ENCODE results near the gene RBBP6. TPM values are rescaled to one million over a fixed set of nuclear protein-coding genes. Genes with fewer than 3 reads are reported as not detected.

RBBP6 gene
- total and polyA plus RNA-seq, 9 of the 15 experiments (the other 6 are each of a cell fraction or from before 2014, with no cell fraction given): 19.2 to 76.6 (median 42.7) TPM

GRCh38 chr16:24537474-24538337 lies 1.7 kb upstream of the RBBP6 start (continued):
- TF ChIP-seq ASH1L (IDR thresholded peaks at IDR 0.05; ENCODE audit: borderline replicate concordance, low read depth, partially characterized antibody): no peak
- TF ChIP-seq ATF7 (IDR thresholded peaks at IDR 0.05): peak; percentile 41; the same call in 1 of the 2 replicates
- no peak for TF ChIP-seq ZNF274 (IDR thresholded peaks at IDR 0.05; ENCODE audit: borderline replicate concordance, low read depth, low read length)
- TF ChIP-seq, protein P1, sequence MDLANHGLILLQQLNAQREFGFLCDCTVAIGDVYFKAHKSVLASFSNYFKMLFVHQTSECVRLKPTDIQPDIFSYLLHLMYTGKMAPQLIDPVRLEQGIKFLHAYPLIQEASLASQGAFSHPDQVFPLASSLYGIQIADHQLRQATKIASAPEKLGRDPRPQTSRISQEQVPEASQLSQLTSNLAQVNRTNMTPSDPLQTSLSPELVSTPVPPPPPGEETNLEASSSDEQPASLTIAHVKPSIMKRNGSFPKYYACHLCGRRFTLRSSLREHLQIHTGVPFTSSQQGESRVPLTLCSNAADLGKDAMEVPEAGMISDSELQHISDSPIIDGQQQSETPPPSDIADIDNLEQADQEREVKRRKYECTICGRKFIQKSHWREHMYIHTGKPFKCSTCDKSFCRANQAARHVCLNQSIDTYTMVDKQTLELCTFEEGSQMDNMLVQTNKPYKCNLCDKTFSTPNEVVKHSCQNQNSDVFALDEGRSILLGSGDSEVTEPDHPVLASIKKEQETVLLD (IDR thresholded peaks at IDR 0.05): no peak
- peak; percentile 95 for TF ChIP-seq TBP (optimal IDR thresholded peaks at IDR 0.05; ENCODE audit: low read depth, low read length)
- TF ChIP-seq ATF1 (CRISPR knock-in tag; IDR thresholded peaks at IDR 0.05): no peak
- TF ChIP-seq ATF1 (tag; IDR thresholded peaks at IDR 0.05): peak; percentile 61
- TF ChIP-seq, protein P2, sequence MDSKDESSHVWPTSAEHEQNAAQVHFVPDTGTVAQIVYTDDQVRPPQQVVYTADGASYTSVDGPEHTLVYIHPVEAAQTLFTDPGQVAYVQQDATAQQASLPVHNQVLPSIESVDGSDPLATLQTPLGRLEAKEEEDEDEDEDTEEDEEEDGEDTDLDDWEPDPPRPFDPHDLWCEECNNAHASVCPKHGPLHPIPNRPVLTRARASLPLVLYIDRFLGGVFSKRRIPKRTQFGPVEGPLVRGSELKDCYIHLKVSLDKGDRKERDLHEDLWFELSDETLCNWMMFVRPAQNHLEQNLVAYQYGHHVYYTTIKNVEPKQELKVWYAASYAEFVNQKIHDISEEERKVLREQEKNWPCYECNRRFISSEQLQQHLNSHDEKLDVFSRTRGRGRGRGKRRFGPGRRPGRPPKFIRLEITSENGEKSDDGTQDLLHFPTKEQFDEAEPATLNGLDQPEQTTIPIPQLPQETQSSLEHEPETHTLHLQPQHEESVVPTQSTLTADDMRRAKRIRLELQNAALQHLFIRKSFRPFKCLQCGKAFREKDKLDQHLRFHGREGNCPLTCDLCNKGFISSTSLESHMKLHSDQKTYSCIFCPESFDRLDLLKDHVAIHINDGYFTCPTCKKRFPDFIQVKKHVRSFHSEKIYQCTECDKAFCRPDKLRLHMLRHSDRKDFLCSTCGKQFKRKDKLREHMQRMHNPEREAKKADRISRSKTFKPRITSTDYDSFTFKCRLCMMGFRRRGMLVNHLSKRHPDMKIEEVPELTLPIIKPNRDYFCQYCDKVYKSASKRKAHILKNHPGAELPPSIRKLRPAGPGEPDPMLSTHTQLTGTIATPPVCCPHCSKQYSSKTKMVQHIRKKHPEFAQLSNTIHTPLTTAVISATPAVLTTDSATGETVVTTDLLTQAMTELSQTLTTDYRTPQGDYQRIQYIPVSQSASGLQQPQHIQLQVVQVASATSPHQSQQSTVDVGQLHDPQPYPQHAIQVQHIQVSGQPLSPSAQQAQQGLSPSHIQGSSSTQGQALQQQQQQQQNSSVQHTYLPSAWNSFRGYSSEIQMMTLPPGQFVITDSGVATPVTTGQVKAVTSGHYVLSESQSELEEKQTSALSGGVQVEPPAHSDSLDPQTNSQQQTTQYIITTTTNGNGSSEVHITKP (IDR thresholded peaks at IDR 0.05; ENCODE audit: partially characterized antibody): peak; percentile 89
- TF ChIP-seq MYC (IDR thresholded peaks at IDR 0.05; ENCODE audit: low read depth, low read length): no peak
- no peak for TF ChIP-seq MYC (CRISPR knock-in tag; IDR thresholded peaks at IDR 0.05; ENCODE audit: borderline replicate concordance, low read depth)
- TF ChIP-seq TAF1 (IDR thresholded peaks at IDR 0.05; ENCODE audit: control insufficient read depth, extremely low read depth, insufficient read depth, low read length, severe bottlenecking): peak; percentile 56
- TF ChIP-seq ILF3 (IDR thresholded peaks at IDR 0.05; ENCODE audit: borderline replicate concordance): no peak
- peak in 1 of 2 experiments; percentile 56; a peak in 1 of 4 replicates for TF ChIP-seq SRF (CRISPR knock-in tag; IDR thresholded peaks at IDR 0.05)
- TF ChIP-seq CEBPZ (IDR thresholded peaks at IDR 0.05; ENCODE audit: borderline replicate concordance, low read depth, low read length): no peak
- TF ChIP-seq SIX5 (IDR thresholded peaks at IDR 0.05; ENCODE audit: borderline replicate concordance in 1 of 2, insufficient read depth in 1 of 2, low read depth in 1 of 2, low read length in 2 of 2): no peak
